T-helper 1 cell treated with Interleukin-12 subunit alpha and Interleukin-12 subunit beta and Interleukin-4 antibody, amounts not matched to agents 30 μg/mL and 1 μg/mL, for 36 hours (primary cell): ENCODE measurements around the gene TMTC2.

ENCODE experiments used
- H3K27ac Mint-ChIP-seq: one replicate; pipeline ENCODE4 v1.8.0; 2021; ENCODE audit warnings: mild to moderate bottlenecking, mixed read lengths
- H3K27me3 Mint-ChIP-seq: one replicate; pipeline ENCODE4 v1.8.0; 2021; ENCODE audit warnings: low read depth, mixed read lengths
- H3K36me3 Mint-ChIP-seq: one replicate; pipeline ENCODE4 v1.8.0; 2021; ENCODE audit warnings: low read depth, mixed read lengths
- H3K4me1 Mint-ChIP-seq: one replicate; pipeline ENCODE4 v1.8.0; 2021; ENCODE audit warnings: low read depth, mixed read lengths
- H3K4me3 Mint-ChIP-seq: one replicate; pipeline ENCODE4 v1.8.0; 2021; ENCODE audit warnings: mild to moderate bottlenecking, moderate library complexity, mixed read lengths
- H3K9me3 Mint-ChIP-seq: one replicate; pipeline ENCODE4 v1.8.0; 2021; ENCODE audit warnings: mixed read lengths

The TMTC2 gene

GRCh38 chr12:82955043-82955442 is 268.3 kb downstream of the TMTC2 start:
- H3K4me1 Mint-ChIP-seq: peaks cover 4% of the 10 kb centered on the region
- no peak overlapping the region for H3K4me3 Mint-ChIP-seq
- H3K27ac Mint-ChIP-seq: no peak overlapping the region
- no peaks in the 10 kb centered on the region for H3K36me3 Mint-ChIP-seq
- H3K9me3 Mint-ChIP-seq: peaks cover 5% of the 10 kb centered on the region
- H3K27me3 Mint-ChIP-seq: no peaks in the 10 kb centered on the region

GRCh38 chr12:82958966-82959365 is 272.3 kb downstream of the TMTC2 start:
- H3K36me3 Mint-ChIP-seq: no peaks in the 10 kb centered on the region
- peaks cover 4% of the 10 kb centered on the region for H3K4me1 Mint-ChIP-seq
- H3K27ac Mint-ChIP-seq: no peak overlapping the region
- no peak overlapping the region for H3K4me3 Mint-ChIP-seq
- H3K9me3 Mint-ChIP-seq: peaks cover 5% of the 10 kb centered on the region
- H3K27me3 Mint-ChIP-seq: no peaks in the 10 kb centered on the region

DNA sequence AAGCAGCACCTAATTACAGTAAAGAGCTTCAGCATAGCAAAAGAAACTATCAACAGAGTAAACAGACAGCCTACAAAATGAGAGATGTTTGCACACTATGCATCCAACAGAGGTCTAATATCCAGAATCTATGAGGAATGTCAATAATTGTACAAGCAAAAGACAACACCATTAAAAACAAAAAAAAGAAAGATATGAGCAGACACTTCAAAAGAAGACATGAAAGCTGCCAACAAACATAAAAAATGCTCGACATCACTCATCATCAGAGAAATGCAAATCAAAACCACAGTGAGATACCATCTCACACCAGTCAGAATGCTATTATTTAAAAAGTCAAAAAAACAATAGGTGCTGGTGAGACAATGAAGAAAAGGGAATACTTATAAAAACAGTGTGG is 273.1 kb downstream of the TMTC2 start:
- peaks cover 4% of the 10 kb centered on the region for H3K4me1 Mint-ChIP-seq
- H3K27ac Mint-ChIP-seq: no peak overlapping the region
- H3K27me3 Mint-ChIP-seq: no peaks in the 10 kb centered on the region
- H3K36me3 Mint-ChIP-seq: no peaks in the 10 kb centered on the region
- H3K9me3 Mint-ChIP-seq: peaks cover 5% of the 10 kb centered on the region
- no peak overlapping the region for H3K4me3 Mint-ChIP-seq

DNA sequence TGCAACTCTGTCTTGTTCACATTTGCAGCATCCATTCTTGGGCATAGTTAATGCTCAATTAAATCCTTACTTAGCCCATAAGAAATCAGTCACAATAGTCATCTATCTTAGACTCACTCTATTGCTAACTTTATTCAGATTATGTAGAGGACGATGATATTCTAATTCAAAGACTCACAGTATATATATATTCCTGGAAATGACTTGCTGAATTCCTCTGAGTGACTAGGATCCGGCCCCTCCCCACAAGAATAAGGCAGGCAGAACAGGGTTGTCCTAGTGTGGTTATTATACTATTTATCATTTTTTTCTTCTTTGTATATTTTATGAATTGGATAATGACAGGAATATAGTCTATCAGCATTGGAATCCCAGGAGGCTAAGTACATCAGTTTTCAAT is 275.1 kb downstream of the TMTC2 start:
- H3K27ac Mint-ChIP-seq: no peak overlapping the region
- peaks cover 5% of the 10 kb centered on the region for H3K9me3 Mint-ChIP-seq
- no peaks in the 10 kb centered on the region for H3K36me3 Mint-ChIP-seq
- H3K27me3 Mint-ChIP-seq: no peaks in the 10 kb centered on the region
- H3K4me3 Mint-ChIP-seq: no peak overlapping the region
- H3K4me1 Mint-ChIP-seq: peaks cover 4% of the 10 kb centered on the region

GRCh38 chr12:82963956-82964355 is 277.2 kb downstream of the TMTC2 start:
- H3K9me3 Mint-ChIP-seq: no peaks in the 10 kb centered on the region
- H3K4me1 Mint-ChIP-seq: peaks cover 4% of the 10 kb centered on the region
- H3K4me3 Mint-ChIP-seq: no peak overlapping the region
- H3K27ac Mint-ChIP-seq: no peak overlapping the region
- H3K36me3 Mint-ChIP-seq: no peaks in the 10 kb centered on the region
- no peaks in the 10 kb centered on the region for H3K27me3 Mint-ChIP-seq

- H3K27me3 Mint-ChIP-seq: no peaks in the 10 kb centered on the region
- no peaks in the 10 kb centered on the region for H3K9me3 Mint-ChIP-seq
- H3K4me1 Mint-ChIP-seq: peaks cover 4% of the 10 kb centered on the region
- no peak overlapping the region for H3K4me3 Mint-ChIP-seq
- H3K36me3 Mint-ChIP-seq: no peaks in the 10 kb centered on the region
- no peak overlapping the region for H3K27ac Mint-ChIP-seq
Observed at GRCh38 chr12:82964446-82964845, 277.7 kb downstream of the TMTC2 start.

DNA sequence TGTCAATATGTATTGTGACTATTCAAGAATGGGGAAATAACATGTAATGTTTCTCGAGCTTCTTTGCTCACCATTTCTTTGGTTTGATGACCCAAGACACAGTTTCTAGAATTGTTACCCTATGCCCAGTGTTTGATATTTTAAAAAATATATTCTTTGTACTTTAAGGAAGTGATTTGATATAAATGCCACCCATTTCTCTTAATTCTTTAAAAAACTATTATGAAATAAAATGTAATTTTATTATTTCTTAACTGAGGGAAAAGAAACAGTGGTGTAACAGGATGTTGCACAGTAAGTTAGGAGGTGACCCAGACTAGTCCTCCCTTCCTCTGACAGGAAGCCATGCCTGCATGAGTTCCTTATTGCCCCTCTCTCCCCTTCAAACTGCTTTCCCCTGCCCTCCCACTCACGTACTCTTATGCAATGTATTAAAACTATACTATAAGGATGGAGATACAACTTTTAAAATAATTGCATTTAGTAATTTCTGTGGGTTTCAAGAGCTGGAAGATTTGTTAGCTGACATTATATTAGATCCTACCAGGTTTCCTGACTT is 279.4 kb downstream of the TMTC2 start:
- Mint-ChIP-seq H3K27me3 (no peaks in the 10 kb centered on the region), H3K4me1 (no peaks in the 10 kb centered on the region), H3K27ac (no peak overlapping the region), H3K9me3 (no peaks in the 10 kb centered on the region), H3K36me3 (no peaks in the 10 kb centered on the region), H3K4me3 (no peak overlapping the region)

DNA sequence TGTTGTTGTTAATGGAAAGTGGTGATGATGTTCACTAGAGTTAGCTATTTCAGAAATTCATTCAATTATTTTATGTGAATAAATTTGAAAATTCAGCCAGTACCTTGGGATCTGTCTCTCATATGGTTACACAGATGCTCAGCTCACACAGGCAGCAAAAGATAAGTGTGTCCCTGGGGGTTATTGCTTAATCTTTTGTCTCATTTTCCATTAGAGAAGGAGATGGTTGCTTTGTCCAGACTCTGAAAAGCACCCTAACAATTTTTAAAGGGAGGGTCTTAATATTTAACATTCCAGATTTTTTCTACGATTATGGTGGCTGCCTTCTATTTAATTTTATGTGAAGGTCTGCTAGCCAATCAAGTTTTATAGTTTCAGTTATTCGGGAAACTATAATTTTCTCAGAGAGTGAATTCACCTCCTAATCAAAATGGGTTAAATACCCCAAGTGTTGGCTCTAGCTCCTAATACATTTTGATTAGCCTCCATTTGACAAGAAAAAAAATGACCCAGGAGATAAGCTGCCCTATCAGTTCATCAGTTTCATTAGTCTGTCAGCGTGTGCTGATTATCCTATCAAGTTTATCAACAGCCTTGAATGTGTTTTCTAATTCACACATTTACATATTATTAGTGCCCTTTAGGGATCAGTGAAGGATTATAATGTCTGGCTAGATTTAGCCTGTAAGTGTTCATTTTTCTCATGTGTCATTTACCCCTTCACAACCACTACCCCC is 282.1 kb downstream of the TMTC2 start:
- H3K4me1 Mint-ChIP-seq: no peaks in the 10 kb centered on the region
- no peaks in the 10 kb centered on the region for H3K9me3 Mint-ChIP-seq
- H3K27me3 Mint-ChIP-seq: no peaks in the 10 kb centered on the region
- H3K4me3 Mint-ChIP-seq: no peak overlapping the region
- no peaks in the 10 kb centered on the region for H3K36me3 Mint-ChIP-seq
- no peak overlapping the region for H3K27ac Mint-ChIP-seq

DNA sequence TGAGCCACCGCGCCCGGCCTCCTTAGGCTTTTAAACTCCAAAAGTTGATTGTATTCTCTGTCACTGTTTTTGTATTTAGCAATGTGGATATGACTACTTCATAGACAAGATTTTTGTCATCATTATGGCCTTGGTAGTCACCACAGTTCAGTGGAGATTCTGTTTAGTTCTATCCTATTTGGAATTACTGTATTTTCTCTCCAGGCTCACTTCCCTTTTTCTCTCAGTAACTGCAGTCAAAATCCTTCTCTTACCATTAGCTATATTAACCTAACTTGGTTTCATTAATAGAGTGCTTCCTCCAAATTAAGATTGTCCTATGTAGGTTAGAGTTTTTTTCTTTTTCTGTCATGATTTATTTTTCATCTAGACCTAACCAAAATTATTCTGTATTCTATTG is 283.9 kb downstream of the TMTC2 start:
- no peak overlapping the region for H3K4me3 Mint-ChIP-seq
- H3K27ac Mint-ChIP-seq: no peak overlapping the region
- no peaks in the 10 kb centered on the region for H3K36me3 Mint-ChIP-seq
- H3K4me1 Mint-ChIP-seq: no peaks in the 10 kb centered on the region
- H3K9me3 Mint-ChIP-seq: no peaks in the 10 kb centered on the region
- no peaks in the 10 kb centered on the region for H3K27me3 Mint-ChIP-seq

- Mint-ChIP-seq H3K4me3 (no peak overlapping the region), H3K9me3 (no peaks in the 10 kb centered on the region), H3K27me3 (no peaks in the 10 kb centered on the region), H3K36me3 (no peaks in the 10 kb centered on the region), H3K27ac (no peak overlapping the region), H3K4me1 (no peaks in the 10 kb centered on the region)
Observed at GRCh38 chr12:82971584-82971983, 284.9 kb downstream of the TMTC2 start.

DNA sequence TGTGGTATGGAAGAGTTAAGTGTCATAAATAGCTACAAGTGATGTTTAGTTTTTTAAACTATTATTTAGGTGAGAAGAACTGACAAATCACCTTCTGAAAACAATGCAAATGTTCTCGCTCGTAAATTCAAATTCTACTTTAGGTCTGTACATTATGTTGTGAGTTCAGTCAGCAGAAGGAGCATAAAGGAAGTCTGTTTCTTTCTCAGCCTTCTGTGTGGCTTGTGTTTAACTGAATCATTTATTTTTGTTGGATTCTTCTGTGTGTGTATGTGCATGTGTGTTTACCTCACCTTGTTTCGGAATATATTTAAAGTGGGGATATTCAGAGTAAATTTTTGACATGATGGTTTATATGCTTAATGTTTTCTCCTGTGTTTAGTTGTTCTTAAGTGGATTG is 285.9 kb downstream of the TMTC2 start:
- H3K36me3 Mint-ChIP-seq: no peaks in the 10 kb centered on the region
- no peak overlapping the region for H3K4me3 Mint-ChIP-seq
- no peaks in the 10 kb centered on the region for H3K27me3 Mint-ChIP-seq
- no peaks in the 10 kb centered on the region for H3K4me1 Mint-ChIP-seq
- no peak overlapping the region for H3K27ac Mint-ChIP-seq
- H3K9me3 Mint-ChIP-seq: no peaks in the 10 kb centered on the region

DNA sequence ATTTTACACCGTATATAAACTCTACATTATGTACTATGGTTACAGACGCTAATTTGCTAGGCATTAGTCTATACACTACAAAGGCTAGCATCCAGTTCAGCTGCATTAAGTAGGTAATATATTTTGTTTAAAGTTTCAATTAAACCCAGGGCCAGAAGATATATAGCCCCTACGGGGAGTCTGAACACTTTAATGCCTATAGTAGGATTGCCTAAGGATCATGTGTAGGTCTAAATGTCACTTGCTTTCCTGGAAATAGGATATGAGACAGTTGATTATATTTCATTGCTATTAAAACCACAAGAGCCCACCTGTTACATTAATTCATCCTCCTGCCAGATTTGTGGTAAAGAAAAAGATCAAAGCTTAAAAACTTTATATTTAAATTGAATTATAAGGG is 286.9 kb downstream of the TMTC2 start:
- no peaks in the 10 kb centered on the region for H3K36me3 Mint-ChIP-seq
- no peaks in the 10 kb centered on the region for H3K4me1 Mint-ChIP-seq
- H3K9me3 Mint-ChIP-seq: no peaks in the 10 kb centered on the region
- H3K27ac Mint-ChIP-seq: no peak overlapping the region
- H3K27me3 Mint-ChIP-seq: no peaks in the 10 kb centered on the region
- H3K4me3 Mint-ChIP-seq: no peak overlapping the region

- Mint-ChIP-seq H3K27me3 (no peaks in the 10 kb centered on the region), H3K36me3 (no peaks in the 10 kb centered on the region), H3K4me1 (no peaks in the 10 kb centered on the region), H3K27ac (no peak overlapping the region), H3K9me3 (no peaks in the 10 kb centered on the region), H3K4me3 (no peak overlapping the region)
Observed at GRCh38 chr12:82981150-82981549, 294.4 kb downstream of the TMTC2 start.

DNA sequence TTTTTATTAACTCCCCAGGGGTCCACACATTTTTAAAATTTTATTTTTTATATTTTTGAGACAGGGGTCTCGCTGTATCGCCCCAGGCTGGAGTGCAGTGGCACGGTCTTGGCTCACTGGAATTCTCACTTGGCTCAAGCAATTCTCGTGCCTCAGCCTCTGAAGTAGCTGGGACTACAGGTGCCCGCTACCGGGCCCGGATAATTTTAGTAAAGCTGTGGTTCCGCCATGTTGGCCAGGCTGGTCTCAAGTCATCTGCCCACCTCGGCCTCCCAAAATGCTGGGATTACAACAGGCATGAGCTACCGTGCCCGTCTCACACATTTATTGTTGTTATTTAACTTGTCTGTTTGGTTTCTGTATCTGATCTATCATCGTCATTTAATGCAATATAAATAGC is 307.4 kb downstream of the TMTC2 start:
- Mint-ChIP-seq H3K4me1 (no peaks in the 10 kb centered on the region), H3K4me3 (no peak overlapping the region), H3K9me3 (no peaks in the 10 kb centered on the region), H3K27ac (no peak overlapping the region), H3K36me3 (no peaks in the 10 kb centered on the region), H3K27me3 (no peaks in the 10 kb centered on the region)

DNA sequence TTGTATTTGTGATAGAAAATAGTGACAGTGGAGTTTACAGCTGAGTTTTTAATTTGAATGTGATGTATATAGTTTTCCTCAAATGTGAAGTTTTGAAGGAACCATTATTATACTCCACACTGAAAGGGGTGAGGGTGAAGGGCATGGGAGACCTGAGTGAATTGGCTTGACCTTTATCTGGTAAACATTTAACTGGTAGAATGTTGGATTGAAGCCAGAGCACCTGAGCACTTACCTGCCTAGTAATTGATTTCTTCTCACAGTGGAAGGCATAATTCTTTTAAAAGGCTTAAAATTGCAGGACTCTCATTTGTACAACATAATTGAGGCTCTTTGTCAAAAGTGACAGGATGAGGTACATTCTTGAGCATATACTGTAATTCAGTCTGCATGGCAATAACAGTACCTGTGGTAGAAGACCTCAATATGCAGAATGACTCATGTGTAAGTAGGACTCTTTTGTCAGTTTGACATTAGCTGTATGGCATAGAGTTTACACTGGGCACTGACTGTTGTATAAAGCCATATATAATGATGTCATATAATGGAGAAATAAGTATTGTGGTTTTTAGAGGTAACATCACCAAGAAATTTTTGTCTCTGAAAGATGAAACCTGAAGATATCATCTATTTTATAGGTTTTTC is 309.6 kb downstream of the TMTC2 start:
- Mint-ChIP-seq H3K36me3 (no peaks in the 10 kb centered on the region), H3K4me3 (no peak overlapping the region), H3K9me3 (no peaks in the 10 kb centered on the region), H3K27me3 (no peaks in the 10 kb centered on the region), H3K27ac (no peak overlapping the region), H3K4me1 (no peaks in the 10 kb centered on the region)
